HG02840 (cell line): ENCODE results near the gene IL6ST.
"Not testable (repeated sequence)": the region's sequence is repeated elsewhere in the genome, so short reads cannot be mapped to it uniquely, and the experiment has no call there.

ENCODE experiments used
- ATAC-seq: cut with Tn5 transposase; IDR thresholded peaks from one replicate; pipeline ENCODE4 v1.9.1; 2021; ENCODE audit warnings: mild to moderate bottlenecking, moderate library complexity, moderate number of reproducible peaks; ENCODE audit not compliant: unreplicated experiment, low FRiP score

Gene IL6ST

DNA sequence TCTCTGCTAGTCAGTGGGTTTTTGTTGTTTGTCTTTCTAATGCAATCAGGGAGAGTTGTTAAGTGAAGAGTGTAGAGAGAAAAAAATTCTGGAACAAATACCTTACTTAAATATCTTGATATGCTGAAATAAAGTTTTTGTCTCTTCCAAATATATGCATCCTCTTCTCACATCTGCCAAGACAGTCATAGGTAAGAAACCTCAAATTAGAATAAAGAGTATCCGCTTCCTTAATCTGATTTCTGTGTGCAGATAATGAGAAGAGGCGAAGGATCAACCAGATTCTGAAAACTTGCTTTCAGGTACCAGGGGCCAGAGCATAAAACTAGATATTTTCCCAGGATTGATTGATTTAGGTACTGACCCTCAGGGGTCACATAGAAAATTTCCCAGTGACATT, 11.3 kb upstream of the IL6ST start:
- ATAC-seq: no peak

DNA sequence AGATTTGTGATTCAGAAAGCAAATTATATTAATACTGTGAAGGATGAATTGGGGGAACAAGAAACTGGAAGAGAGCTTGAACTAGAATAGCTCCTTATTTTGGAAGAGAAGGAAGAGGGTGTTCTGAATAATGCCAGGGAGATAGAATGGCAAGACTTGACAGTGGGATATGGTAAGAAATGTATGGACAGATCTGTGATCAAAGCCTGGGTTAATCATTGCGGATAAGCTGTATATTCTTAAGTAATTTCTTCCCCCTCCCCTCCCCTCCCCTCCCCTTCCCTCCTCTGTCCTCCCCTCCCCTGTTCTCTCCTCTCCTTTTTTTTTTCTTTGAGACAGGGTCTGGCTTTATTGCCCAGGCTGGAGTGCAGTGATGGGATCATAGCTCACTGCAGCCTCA, 10.1 kb upstream of the IL6ST start:
- ATAC-seq: no peak

DNA sequence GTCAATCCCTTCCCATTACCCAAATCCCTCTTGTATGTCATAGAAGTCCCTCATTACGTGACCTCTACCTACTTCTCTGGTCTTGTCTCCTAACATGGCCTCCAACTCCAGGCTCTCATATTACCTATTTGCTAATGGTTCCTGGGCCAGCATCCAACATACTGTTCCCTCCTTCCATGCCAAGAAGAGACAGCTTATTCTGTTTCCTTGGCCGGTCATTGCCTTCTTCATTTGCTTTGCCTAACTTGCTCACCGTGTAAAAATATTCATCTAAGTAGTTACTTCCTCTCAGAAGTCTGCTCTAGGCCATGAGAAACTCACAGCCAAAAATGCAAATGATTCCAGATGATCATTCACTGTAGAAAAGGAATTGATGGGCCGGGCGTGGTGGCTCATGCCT, 8.9 kb upstream of the IL6ST start:
- no peak for ATAC-seq

DNA sequence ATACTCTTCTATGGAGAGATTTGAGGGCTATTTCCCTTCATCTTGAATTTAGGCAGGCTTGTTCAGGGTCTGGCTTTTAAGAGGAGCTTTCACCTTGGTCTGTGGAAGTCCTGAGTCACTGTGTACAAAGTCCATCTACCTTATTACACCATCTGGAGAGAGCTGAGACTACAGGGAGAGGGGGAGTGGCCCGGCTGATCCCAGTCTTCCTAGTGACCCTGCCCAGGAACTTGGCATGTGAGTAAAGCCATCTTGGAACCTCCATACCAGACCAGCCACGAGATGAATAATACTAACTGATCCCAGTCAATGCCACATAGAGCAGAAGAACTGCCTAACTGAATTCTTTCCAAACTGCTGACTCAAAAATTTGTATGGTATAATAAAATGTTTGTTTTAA, 8.4 kb upstream of the IL6ST start:
- ATAC-seq: no peak

DNA sequence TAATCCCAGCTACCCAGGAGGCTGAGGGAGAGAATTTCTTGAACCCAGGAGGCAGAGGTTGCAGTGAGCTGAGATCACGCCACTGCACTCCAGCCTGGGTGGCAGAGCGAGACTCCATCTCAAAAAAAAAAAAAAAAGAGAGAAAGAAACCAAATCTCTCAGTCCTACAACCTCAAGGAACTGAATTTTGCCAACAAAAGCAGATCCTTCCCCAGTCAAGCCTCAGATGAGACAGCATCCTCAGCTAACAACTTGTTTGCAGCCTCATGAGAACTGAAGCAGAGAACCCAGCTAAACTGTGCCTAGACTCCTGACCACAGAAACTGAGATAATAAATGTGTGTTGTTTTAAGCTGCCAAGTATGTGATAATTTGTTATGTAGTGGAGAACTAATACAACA, 7.5 kb upstream of the IL6ST start:
- no peak for ATAC-seq

DNA sequence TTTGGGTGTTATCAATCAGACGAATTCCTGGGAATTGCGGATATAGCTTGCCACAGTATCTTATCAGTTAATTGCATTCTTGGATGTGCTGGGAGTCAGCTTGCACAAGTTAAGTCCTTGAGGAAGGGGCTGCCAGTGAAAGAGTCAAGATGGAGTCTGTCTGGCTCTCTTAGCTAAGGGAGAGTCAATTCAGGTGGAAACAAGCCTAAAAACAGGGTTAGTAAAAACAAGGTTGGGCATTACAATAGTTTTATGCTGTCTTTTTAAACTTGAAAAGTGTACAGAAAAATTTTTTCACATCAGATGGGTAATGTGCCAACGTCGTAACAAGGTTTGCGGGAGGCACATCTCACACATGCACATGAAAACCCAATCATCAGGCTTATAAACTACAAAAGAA, 5.5 kb upstream of the IL6ST start:
- ATAC-seq: not testable (repeated sequence)

DNA sequence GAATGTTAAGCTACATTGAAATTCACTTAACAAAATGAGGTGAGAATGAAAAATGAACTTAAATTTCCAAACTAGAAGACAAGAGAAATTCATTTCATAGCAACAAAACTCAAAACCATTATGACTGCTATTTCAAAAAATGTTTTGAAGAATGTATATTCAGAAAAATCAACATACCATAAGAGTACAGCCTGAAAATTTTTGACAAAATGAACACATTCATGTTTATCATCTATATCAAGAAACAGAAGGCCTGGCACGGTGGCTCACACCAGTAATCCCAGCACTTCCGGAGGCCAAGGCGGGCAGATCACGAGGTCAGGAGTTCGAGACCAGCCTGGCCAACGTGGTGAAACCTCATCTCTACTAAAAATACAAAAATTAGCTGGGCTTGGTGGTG, 4.2 kb upstream of the IL6ST start:
- ATAC-seq: no peak

DNA sequence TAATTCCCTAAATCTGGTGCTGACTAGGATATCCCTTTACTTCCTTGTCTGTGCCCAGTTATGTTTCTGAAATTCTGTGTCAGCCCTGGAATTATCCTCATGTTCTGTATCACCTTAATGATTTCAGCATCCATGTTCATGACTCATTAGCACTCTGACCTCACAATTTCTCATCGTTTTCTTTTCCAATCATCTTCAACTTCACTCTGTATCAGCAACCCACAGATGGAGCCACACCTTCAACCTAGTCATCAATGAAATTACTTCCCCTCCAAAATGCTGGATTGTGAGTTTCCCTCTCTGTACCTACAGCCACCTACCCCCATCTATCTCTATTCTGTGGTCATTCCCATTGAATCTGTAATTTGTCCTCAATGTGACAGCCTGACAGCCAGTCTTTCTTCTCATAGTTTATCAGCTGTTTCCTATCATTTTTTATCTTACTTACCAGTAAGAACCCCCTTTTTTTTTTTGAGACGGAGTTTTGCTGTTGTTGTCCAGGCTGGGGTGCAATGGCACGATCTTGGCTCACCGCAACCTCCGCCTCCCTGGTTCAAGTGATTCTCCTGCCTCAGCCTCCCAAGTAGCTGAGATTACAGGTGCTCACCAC, 3.1 kb upstream of the IL6ST start:
- ATAC-seq: no peak

DNA sequence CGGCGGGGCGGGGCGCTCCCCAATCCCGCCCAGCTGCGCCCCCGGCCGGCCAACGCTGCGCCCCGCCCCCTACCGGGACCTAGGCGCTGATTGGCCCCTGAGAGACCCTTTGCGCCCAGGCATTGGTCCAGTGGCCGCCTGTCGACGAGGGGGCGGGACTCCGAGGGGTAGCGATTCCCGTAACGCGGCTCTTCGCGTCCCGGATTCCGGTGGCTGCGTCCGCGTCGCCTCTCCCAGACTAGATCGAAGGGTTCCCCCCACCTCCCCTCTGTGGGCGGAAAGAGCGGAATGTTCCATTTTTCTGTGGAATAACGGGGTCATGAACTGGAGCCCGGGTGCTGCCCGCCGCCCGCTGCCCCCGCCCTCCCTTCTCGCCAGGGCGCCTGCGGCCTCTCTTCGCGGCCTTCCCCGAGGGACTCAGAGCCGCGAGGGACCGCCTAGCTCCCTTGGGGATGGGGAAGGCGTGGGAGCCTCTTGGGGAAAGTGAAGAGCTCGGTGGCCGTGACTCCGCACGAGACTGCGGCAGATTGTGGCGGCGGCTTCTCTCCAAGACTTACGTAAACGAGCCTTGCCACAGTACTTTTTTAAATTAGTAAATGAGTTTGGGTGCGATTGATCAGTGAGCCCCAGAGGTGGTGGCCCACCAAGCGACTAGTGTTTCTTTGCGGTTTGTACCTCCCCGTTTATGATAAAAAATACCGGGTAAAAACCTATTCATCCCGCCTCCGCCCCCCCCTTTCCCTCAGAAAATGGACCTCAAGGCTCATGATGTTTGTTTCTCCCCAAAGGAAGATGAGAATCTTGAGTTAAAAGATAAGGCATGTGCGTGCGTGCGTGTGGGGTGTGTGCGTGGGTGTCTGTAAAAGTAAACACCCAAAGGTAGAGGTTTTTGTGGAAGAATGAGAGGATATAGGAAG, 493 bp upstream of the IL6ST start:
- ATAC-seq: peak; percentile 94

DNA sequence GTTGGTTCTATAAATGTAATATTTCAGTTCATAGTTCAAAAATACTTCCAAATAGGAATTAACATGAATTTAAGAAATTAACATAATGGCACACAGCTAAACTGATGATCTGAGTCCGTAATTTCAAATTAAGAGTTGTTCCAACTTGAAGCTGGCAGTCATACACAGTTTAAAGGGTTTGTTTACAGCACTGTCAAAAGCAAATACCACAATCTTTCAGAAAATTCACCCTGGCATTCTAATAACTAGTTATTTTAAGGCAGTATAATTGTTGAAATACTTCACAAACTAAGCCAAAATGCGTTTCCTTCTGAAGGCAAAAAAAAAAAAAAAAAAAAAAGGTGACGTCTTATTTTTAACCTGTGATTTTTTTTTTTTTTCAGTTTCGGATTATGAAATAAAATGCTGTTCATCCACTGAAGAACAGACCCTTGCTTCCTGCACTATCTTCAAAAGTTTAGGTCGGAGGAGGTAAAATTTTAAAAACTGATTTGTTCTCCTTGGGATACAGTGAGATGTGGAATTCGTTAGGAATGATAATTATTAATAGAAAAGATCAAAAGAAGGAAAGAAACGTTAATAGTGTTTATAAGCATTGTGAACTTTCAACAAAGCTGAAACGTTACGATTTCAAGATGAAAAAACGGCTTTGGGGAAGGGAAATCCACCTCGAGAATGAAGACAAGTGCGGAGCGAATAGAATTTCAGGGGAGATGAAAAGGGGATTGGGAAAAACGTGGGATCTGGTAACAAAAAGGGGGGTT, 850 bp downstream of the IL6ST start:
- no peak for ATAC-seq

DNA sequence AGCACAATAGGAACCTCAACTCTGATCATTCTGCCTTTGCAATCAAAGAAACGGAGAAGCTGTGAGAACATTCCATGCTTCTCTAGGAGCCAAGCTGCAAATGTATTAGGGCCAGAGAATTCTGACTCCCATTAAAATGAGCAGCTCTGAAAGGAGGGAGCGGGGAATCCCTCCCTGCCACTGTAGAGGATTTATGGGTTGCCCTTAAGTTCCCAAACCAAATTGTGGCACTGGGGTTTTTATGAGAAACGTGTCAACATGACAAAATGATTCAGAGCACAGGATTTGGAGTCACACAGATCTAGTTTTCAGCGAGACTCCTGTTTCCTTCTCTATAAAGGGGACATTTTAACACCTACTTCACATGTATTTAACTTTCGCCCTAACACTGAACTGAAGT, 1.8 kb downstream of the IL6ST start:
- ATAC-seq: no peak

DNA sequence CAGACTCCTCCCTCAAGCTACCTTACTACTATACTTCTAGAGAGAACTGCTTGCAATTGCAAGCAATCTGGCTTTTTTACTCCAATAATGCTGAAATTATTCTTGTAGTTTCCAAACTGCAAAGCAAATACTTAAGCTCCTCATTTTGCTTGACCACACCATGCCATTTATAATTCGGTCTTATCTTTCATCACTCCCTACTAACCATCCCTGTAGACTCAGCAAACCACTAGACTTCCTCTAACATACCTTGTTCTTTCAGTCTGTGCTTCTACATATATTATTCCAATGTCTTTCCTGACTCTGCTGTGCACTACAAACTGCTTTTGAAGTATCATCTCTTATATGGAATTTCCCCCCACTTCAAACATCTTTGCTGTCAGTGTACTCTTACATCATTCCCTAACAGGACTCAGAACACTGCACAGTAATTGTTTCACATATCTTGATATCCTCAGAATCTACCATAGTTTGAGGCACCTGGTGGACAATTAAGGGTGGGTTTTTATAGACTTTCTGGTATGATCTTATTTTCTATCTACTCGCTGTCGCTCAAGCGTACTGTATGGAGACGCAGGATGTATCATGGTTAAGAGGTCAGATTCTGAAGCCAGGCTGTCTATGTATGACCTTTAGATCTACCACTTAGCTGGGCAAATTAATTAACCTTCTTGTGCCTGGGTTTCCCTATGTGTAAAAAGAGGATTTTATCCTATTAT, 2.8 kb downstream of the IL6ST start:
- no peak for ATAC-seq

DNA sequence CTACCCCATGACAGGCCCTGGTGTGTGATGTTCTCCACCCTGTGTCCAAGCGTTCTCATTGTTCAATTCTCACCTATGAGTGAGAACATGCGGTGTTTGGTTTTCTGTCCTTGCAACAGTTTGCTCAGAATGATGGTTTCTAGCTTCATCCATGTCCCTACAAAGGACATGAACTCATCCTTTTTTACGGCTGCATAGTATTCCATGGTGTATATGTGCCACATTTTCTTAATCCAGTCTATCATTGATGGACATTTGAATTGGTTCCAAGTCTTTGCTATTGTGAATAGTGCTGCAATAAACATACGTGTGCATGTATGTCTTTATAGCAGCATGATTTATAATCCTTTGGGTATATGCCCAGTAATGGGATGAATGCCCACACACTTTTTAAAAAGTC, 3.9 kb downstream of the IL6ST start:
- ATAC-seq: not testable (repeated sequence)

DNA sequence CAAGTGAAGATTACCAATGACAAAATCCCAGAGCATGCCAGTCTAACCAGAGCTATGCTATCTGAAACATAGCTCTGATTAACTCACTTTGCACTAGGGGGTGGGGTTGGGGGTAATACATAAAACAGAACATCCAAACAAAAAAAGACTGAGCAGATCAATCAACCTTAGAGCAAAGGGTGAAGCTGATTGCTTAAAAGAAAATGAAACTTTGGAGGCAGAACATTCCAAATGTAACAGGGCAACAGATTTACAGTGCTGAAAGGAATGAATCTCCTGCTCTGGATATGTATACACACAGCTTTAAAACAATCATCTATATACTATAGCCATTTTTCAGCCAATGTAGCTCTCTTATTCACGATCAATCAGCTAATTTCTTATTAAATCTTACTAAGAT, 4.9 kb downstream of the IL6ST start:
- ATAC-seq: no peak

DNA sequence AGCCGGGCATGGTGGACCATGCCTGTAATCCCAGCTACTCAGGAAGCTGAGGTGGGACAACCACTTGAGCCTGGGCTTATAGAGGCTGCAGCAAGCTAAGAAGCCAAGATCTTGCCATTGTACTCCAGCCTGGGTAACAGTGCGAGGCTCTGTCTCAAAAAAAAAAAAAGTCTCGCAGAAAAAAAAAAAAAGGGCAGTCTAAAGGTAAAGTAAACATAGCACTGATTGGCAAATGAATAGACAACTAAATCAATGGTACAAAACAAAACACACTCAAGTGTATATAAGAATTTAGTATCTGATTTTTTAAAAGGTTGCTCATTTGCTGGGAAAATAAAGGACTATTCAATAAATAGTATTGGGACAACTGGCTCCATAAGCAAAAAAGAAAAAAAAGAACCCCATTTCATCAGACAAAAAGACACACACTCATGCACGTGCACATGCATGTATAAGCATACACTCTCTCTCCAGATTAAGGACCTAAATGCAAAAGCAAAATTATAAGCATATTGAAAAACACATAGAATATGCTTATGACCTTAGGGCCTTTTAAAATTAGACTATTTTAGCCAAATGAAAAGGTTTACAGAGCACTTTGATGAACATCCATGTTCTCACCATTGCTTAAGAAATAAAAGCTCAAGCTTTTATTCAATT, 5.7 kb downstream of the IL6ST start:
- ATAC-seq: no peak

DNA sequence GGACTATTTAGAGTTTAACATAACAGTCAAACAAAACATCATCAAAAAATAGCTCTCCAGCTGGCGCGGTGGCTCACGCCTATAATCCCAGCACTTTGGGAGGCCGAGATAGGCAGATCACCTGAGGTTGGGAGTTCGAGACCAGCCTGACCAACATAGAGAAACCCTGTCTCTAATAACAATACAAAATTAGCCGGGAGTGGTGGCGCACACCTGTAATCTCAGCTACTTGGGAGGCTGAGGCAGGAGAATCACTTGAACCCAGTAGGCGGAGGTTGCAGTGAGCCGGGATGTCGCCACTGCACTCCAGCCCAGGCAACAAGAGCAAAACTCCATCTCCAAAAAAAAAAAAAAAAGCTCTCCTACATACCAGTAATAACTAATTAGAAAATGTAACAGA, 6.3 kb downstream of the IL6ST start:
- ATAC-seq: not testable (repeated sequence)

DNA sequence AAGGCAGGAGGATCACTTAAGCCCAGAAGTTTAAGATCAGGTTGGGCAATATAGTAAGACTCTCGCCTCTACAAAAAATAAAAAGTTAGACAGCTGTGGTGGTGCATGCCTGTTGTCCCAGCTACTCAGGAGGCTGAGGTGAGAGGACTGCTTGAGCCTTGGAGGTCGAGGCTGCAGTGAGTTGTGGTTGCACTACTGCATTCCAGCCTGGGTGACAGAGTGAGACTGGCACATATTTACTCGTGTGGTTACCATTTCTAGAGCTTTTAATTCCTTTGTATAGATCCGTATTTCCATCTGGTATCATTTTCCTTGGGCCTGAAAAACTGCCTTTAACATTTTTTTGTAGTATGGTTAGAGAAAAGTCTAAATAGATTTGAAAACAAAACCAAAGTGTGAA, 7.8 kb downstream of the IL6ST start:
- no peak for ATAC-seq

DNA sequence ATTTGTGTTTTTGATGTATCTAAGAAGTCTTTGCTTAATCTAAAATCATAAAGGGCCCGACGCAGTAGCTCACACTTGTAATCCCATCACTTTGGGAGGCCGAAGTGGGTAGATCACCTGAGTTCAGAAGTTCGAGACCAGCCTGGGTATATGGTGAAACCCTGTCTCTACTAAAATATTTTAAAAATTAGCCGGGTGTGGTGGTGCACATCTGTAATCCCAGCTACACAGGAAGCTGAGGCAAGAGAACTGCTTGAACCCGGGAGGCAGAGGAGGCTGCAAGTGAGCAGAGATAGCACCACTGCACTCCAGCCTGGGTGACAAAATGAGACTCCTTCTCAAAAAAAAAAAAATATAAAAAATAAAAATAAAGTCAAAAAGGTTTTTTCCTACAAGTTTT, 9.6 kb downstream of the IL6ST start:
- no peak for ATAC-seq

DNA sequence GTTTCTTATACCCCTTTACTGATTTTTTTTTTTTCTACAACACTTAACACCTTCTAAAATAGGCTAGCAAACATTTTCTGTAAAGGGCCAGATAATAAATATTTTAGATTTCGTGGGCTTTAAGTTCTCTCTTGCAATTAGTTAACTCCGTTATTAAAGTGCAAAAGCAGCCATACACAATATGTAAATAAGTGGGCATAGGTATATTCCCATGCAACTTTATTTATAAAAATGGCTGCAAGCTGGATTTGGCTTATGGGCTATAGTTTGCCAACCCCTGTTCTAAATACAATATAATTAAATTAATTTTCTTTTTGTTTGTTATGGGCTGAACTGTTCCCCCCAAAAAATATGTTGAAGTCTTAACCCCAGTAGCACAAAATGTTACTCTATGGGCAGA, 10.8 kb downstream of the IL6ST start:
- ATAC-seq: no peak

DNA sequence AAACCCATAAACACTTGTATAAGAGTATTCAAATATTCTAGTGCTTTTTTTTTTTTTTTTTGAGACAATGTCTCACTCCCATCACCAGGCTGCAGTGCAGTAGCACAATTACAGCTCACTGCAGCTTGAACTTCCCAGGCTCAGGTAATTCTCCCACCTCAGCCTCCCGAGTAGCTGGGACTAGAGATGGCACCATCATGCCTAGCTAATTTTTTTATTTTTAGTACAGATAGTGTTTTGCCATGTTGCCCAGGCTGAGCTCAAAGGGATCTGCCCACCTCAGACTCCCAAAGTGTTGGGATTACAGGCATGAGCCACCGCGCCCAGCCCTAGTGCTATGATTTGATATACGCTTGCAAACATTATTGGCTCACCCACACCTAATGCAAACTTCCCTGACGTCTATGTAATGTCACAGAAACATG, 11.8 kb downstream of the IL6ST start:
- ATAC-seq: no peak
